Erythroblast (primary cell): ENCODE data around the gene NME7.

ENCODE experiments used
- GATA1 ChIP-seq: IDR thresholded peaks from 2 replicates; pipeline ENCODE4 v1.6.1; 2011; ENCODE audit warnings: low read depth, mild to moderate bottlenecking, control low read depth, low read length, moderate library complexity
- POLR2A ChIP-seq: IDR thresholded peaks from 2 replicates; pipeline ENCODE4 v1.6.1; 2011; ENCODE audit warnings: mild to moderate bottlenecking, low read length

- TF ChIP-seq POLR2A (no peak), GATA1 (no peak)
Observed at GRCh38 chr1:169112241-169112640, 255.4 kb downstream of the NME7 start.
